GM19238 (cell line): ENCODE data around the gene NDUFA11.

ENCODE experiments used
- DNase-seq: peaks from one replicate; pipeline ENCODE4 v3.0.0; 2011; ENCODE audit warnings: low spot score; ENCODE audit not compliant: insufficient read length

The NDUFA11 gene

GRCh38 chr19:5908773-5909442, 5.3 kb upstream of the NDUFA11 start:
- DNase-seq: no peak

- DNase-seq: no peak
Observed at GRCh38 chr19:5907241-5907640, 3.7 kb upstream of the NDUFA11 start.

- no peak for DNase-seq
Observed at GRCh38 chr19:5905114-5905778, 1.7 kb upstream of the NDUFA11 start.

GRCh38 chr19:5904352-5905113, 943 bp upstream of the NDUFA11 start, which contains the start of gene VMAC:
Gene VMAC, plus strand, starts transcription at chr19:5904872. Its CDS starts 19 bp downstream, at chr19:5904891.
- DNase-seq: peak; percentile 98

GRCh38 chr19:5903056-5903623, 450 bp downstream of the NDUFA11 start:
- no peak for DNase-seq

GRCh38 chr19:5900976-5901375, 2.6 kb downstream of the NDUFA11 start:
- DNase-seq: no peak

- DNase-seq: no peak
Observed at GRCh38 chr19:5899728-5900526, 3.7 kb downstream of the NDUFA11 start.

- no peak for DNase-seq
Observed at GRCh38 chr19:5897189-5897969, 6.2 kb downstream of the NDUFA11 start.

- no peak for DNase-seq
Observed at GRCh38 chr19:5896365-5897076, 7.1 kb downstream of the NDUFA11 start.

- no peak for DNase-seq
Observed at GRCh38 chr19:5895890-5896289, 7.7 kb downstream of the NDUFA11 start.

- no peak for DNase-seq
Observed at GRCh38 chr19:5895409-5895808, 8.2 kb downstream of the NDUFA11 start.

- no peak for DNase-seq
Observed at GRCh38 chr19:5894704-5895349, 8.8 kb downstream of the NDUFA11 start.

- DNase-seq: no peak
Observed at GRCh38 chr19:5893907-5894703, 9.5 kb downstream of the NDUFA11 start.

GRCh38 chr19:5893296-5893903, 10.2 kb downstream of the NDUFA11 start:
- no peak for DNase-seq

GRCh38 chr19:5892772-5893275, 10.8 kb downstream of the NDUFA11 start:
- DNase-seq: no peak

- DNase-seq: no peak
Observed at GRCh38 chr19:5891938-5892771, 11.4 kb downstream of the NDUFA11 start.

GRCh38 chr19:5891572-5891937, 12.0 kb downstream of the NDUFA11 start:
- no peak for DNase-seq
